ENCODE data around the gene PWP2.

PWP2 gene

DNA sequence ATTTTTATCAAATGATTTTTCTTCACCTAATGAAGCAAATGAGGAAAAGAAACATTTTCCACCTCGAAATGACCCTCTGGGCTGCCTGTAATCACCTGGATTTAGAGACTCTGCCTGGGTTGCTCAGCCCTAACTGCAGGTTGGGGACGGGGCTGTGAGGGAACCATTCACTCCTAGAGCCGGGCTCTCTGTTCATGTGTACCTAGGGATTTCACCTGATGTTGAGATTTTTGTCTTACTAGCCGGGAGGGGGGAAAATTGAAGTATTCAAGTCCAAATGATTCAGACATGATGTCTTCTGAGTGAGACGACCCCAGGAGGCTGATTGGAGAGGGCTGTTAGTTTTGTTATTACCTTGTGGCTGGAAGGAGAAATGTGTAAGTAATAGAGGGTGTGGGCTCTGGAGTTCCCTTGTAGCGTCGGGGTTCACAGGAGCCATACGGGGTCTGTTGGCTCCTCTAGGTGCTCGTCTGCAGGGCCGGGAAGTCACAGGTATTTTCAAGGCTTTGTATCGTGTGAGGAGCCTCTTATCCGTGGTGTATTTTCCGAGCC, 42.3 kb upstream of the PWP2 start:
- H2AFZ ChIP-seq (ENCODE audit: low read depth, low read length), result no peak overlapping the region
- no peak overlapping the region for H3K9ac ChIP-seq (ENCODE audit: low read depth, low read length)
- H3K9me3 ChIP-seq (ENCODE audit: insufficient read depth, low read length, severe bottlenecking), result no peaks in the 10 kb centered on the region
- ATAC-seq (ENCODE audit: insufficient read depth, low read depth) (no peak; the same call in 2 of the 3 replicates), DNase-seq (no peak)
- H3K4me2 ChIP-seq (ENCODE audit: insufficient read depth, low read length), result no peak overlapping the region
- peaks cover 44% of the 10 kb centered on the region for H3K79me2 ChIP-seq (ENCODE audit: insufficient read depth, low read length)
- H3K27me3 ChIP-seq (ENCODE audit: insufficient read depth, low read length, poor library complexity), result no peaks in the 10 kb centered on the region
- no peak for TF ChIP-seq EZH2 (IDR thresholded peaks at IDR 0.05; ENCODE audit: borderline replicate concordance, low read depth, low read length, severe bottlenecking)
- TF ChIP-seq, protein P1, sequence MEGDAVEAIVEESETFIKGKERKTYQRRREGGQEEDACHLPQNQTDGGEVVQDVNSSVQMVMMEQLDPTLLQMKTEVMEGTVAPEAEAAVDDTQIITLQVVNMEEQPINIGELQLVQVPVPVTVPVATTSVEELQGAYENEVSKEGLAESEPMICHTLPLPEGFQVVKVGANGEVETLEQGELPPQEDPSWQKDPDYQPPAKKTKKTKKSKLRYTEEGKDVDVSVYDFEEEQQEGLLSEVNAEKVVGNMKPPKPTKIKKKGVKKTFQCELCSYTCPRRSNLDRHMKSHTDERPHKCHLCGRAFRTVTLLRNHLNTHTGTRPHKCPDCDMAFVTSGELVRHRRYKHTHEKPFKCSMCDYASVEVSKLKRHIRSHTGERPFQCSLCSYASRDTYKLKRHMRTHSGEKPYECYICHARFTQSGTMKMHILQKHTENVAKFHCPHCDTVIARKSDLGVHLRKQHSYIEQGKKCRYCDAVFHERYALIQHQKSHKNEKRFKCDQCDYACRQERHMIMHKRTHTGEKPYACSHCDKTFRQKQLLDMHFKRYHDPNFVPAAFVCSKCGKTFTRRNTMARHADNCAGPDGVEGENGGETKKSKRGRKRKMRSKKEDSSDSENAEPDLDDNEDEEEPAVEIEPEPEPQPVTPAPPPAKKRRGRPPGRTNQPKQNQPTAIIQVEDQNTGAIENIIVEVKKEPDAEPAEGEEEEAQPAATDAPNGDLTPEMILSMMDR (IDR thresholded peaks at IDR 0.05; ENCODE audit: borderline replicate concordance, extremely low read depth, low read length, poor library complexity, severe bottlenecking), result no peak
- H4K20me1 ChIP-seq (ENCODE audit: insufficient read depth, low read length), result peaks cover 33% of the 10 kb centered on the region
- H3K4me3 ChIP-seq (ENCODE audit: low read depth in 1 of 2, low read length in 2 of 2), result no peak overlapping the region
- H3K36me3 ChIP-seq (ENCODE audit: insufficient read depth, low read length), result peaks cover 83% of the 10 kb centered on the region
- H3K4me1 ChIP-seq (ENCODE audit: insufficient read depth, low read length), result no peaks in the 10 kb centered on the region; the same call in 1 of the 2 replicates
- H3K27ac ChIP-seq (ENCODE audit: low read length), result no peak overlapping the region

DNA sequence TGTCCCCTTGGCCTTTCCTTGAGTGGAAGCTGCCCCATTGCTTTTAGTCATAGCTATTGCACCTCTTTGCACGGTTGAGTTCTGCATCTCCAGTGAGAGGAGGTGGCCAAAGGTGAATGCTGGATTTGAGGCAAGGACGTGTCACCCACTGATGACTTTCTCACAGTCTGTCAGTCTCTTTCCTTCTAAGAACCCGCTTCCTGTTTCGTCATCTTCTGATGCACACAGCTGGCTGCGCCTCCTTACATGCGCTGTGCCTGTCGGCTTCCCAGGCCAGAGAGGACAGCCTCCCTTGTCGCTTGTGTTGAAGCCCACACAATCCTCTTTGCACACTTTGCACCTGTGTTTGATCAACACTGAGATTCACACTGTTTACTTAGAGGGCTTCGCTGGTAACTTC, 41.8 kb upstream of the PWP2 start:
- no peak overlapping the region; the same call in 1 of the 2 replicates for H3K27ac ChIP-seq (ENCODE audit: low read length)
- peaks cover 47% of the 10 kb centered on the region for H3K79me2 ChIP-seq (ENCODE audit: insufficient read depth, low read length)
- H3K4me1 ChIP-seq (ENCODE audit: insufficient read depth, low read length), result no peaks in the 10 kb centered on the region; the same call in 1 of the 2 replicates
- no peaks in the 10 kb centered on the region for H3K9me3 ChIP-seq (ENCODE audit: insufficient read depth, low read length, severe bottlenecking)
- no peaks in the 10 kb centered on the region for H3K27me3 ChIP-seq (ENCODE audit: insufficient read depth, low read length, poor library complexity)
- peaks cover 35% of the 10 kb centered on the region for H4K20me1 ChIP-seq (ENCODE audit: insufficient read depth, low read length)
- TF ChIP-seq EZH2 (IDR thresholded peaks at IDR 0.05; ENCODE audit: borderline replicate concordance, low read depth, low read length, severe bottlenecking), result no peak
- TF ChIP-seq, protein P1 (IDR thresholded peaks at IDR 0.05; ENCODE audit: borderline replicate concordance, extremely low read depth, low read length, poor library complexity, severe bottlenecking), result no peak
- no peak overlapping the region for H3K4me3 ChIP-seq (ENCODE audit: low read depth in 1 of 2, low read length in 2 of 2)
- no peak overlapping the region for H3K4me2 ChIP-seq (ENCODE audit: insufficient read depth, low read length)
- no peak overlapping the region for H2AFZ ChIP-seq (ENCODE audit: low read depth, low read length)
- H3K36me3 ChIP-seq (ENCODE audit: insufficient read depth, low read length), result peaks cover 86% of the 10 kb centered on the region
- ATAC-seq (ENCODE audit: insufficient read depth, low read depth) (peak; percentile 98), DNase-seq (peak; percentile 76)
- no peak overlapping the region for H3K9ac ChIP-seq (ENCODE audit: low read depth, low read length)

DNA sequence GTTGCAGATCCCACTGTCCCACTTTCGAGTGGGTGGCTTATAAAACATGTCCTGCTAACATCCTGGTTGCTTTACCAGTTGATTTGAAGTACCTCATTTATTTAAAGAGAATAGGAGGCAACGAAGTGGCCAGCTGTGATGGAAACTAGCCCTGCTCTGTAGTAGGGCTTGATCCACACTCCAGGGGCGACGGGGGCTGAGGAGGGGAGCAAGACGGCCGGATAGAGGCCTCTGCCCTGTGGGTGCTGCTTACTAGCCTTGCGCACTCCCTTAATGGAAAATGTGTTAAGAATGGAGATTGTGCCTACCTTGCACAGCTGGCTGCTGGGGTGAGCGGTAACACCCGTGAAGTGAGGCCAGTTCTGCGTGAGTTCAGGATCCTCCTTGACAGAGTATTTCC, 41.1 kb upstream of the PWP2 start:
- Histone ChIP-seq H3K79me2 (ENCODE audit: insufficient read depth, low read length) (peaks cover 50% of the 10 kb centered on the region), H3K9me3 (ENCODE audit: insufficient read depth, low read length, severe bottlenecking) (no peaks in the 10 kb centered on the region), H3K27ac (ENCODE audit: low read length) (no peak overlapping the region), H3K4me1 (ENCODE audit: insufficient read depth, low read length) (no peaks in the 10 kb centered on the region; the same call in 1 of the 2 replicates), H2AFZ (ENCODE audit: low read depth, low read length) (no peak overlapping the region), H3K4me2 (ENCODE audit: insufficient read depth, low read length) (no peak overlapping the region), H3K4me3 (ENCODE audit: low read depth in 1 of 2, low read length in 2 of 2) (no peak overlapping the region), H4K20me1 (ENCODE audit: insufficient read depth, low read length) (peaks cover 40% of the 10 kb centered on the region), H3K9ac (ENCODE audit: low read depth, low read length) (no peak overlapping the region), H3K27me3 (ENCODE audit: insufficient read depth, low read length, poor library complexity) (no peaks in the 10 kb centered on the region), H3K36me3 (ENCODE audit: insufficient read depth, low read length) (peaks cover 89% of the 10 kb centered on the region)
- DNase-seq, result no peak
- ATAC-seq (ENCODE audit: insufficient read depth, low read depth), result no peak
- TF ChIP-seq EZH2 (IDR thresholded peaks at IDR 0.05; ENCODE audit: borderline replicate concordance, low read depth, low read length, severe bottlenecking), result no peak
- TF ChIP-seq, protein P1 (IDR thresholded peaks at IDR 0.05; ENCODE audit: borderline replicate concordance, extremely low read depth, low read length, poor library complexity, severe bottlenecking), result no peak
